Kidney epithelial cell (primary cell): Measurements from ENCODE around the gene C1orf74. TPM values are rescaled to one million over a fixed set of nuclear protein-coding genes. Genes with fewer than 3 reads are reported as not detected.

Source experiments
- DNase-seq: peaks from one replicate; pipeline ENCODE4 v3.0.0-alpha.2; 2010; ENCODE audit warnings: low read depth
- H3K27me3 ChIP-seq: 2 replicates; pipeline ENCODE4 v1.6.0; 2011; ENCODE audit warnings: low read length; ENCODE audit not compliant: control insufficient read depth, insufficient read depth
- H3K36me3 ChIP-seq: 2 replicates; pipeline ENCODE4 v1.5.1; 2011; ENCODE audit warnings: low read length; ENCODE audit not compliant: control insufficient read depth, insufficient read depth
- H3K4me3 ChIP-seq: 2 replicates; pipeline ENCODE4 v1.5.1; 2011; ENCODE audit warnings: low read depth, mild to moderate bottlenecking, control low read depth, low read length
- CTCF ChIP-seq: IDR thresholded peaks from 2 replicates; pipeline ENCODE4 v1.5.1; 2011; ENCODE audit warnings: mild to moderate bottlenecking, moderate library complexity, low read length, control low read depth, inconsistent platforms; ENCODE audit not compliant: insufficient read depth, poor library complexity, severe bottlenecking
- total RNA-seq: library from RNA; depleted of rRNA; stranded (reverse); fragments of >200 nt; gene quantifications from 2 replicates; pipeline ENCODE4 v1.2.3, GENCODE V29; 2015

Gene C1orf74
- total RNA-seq, 1 donor from 2014 or later: 12.4 TPM

DNA sequence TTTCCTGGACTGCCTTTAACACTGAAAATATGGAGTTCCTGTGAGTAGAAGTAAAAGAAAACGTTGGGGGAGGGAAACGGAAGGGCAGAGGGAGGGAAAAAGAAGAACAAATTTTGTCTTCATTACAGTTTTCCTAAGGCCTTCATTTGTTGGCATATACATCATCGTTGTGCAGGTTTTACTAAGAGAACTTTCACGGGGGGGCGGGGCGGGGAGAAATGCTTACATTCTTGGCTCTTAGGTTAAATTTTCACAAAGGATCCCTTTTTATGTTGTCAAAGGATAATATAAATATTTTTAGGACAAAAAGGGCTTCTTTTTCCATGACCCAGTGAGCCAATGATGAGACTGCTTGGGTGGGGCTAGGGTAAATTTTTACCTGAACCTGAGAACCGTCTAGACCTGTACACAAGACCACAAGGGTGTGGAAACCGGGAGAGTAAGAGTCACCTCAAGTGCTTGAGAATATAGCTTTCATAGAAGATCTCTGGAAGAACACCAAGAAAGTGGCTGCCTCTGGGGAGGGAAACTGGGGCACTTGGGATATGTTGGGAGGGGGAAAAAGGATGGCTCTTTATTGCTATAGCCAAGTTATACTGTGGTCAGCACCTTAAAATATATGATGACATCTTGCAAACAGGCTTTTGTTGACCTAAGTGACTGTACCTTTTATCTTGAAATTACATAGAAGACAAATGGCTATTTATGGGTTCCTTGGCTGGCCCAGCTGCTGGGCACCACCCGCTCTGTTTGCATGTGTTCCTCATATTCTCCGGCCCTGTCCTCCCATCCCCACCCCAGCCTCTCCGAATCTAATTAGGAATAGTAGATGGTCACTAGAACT, 41.5 kb upstream of the C1orf74 start:
- H3K4me3 ChIP-seq: no peak overlapping the region
- no peak for DNase-seq
- H3K36me3 ChIP-seq: no peaks in the 10 kb centered on the region
- no peaks in the 10 kb centered on the region for H3K27me3 ChIP-seq
- TF ChIP-seq CTCF: no peak

DNA sequence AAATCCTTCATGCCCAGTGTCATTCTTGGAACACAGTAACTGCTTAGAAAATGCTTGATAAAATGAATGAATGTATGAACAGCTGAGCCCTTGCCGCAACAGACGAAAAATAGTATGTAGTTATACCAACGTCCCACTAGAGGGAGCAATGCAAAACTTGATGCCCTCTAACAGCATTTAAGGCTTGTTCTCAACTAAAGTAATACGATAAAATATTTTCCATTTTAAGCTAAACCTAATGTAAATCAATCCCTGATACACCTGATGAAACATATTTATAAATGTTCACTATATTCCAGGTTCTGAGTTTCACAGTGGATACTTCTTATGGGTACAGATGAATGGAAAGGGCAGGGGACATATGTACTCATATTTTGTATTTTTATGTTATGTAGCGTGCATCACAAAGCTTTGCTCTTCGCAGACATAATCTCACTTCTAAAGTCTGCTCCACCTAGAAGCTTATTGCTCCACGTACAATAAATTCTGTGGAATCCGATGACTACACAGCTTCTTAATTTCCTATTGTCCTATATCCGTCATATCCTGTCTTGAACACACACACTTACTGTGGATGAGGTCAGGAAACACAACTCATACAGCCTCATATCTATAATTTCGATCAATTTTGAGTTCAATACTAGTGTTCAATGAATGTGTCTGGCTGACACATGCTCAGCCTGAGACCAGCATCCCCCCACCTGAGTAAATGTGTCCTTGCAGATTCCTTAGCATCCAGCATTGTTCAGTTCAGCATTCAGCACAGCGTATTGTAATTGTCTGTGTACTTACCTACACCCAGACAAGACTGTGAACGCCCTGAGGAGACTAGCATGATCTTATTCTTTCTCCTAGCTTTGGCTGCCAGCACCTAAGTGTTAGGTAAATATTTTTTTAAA, 39.0 kb upstream of the C1orf74 start:
- no peak for DNase-seq
- H3K4me3 ChIP-seq: no peak overlapping the region
- no peaks in the 10 kb centered on the region for H3K27me3 ChIP-seq
- no peaks in the 10 kb centered on the region for H3K36me3 ChIP-seq
- peak; percentile 74 for TF ChIP-seq CTCF

- DNase-seq: no peak
- H3K4me3 ChIP-seq: no peak overlapping the region
- no peak for TF ChIP-seq CTCF
Observed at GRCh38 chr1:209822706-209823105, 38.3 kb upstream of the C1orf74 start.

DNA sequence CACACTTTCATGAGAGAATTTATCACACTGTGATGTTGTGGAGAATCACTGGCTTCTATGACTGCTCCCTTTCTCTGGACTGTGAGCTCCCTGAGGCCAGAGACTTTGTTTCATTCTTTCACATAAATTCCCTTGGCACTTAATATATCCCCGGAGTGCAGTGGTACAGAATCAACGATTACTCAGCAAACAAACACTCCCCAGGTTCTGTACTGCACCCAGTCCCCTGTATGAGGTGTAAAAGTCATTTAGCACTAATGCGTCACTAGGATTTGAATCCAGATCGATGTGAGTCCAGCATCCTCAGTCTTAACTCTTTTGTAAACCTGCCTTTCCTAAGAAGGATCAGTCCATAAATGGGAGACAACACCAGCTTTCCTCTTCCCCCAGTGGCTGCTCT, 36.6 kb upstream of the C1orf74 start:
- no peaks in the 10 kb centered on the region for H3K27me3 ChIP-seq
- H3K36me3 ChIP-seq: no peaks in the 10 kb centered on the region
- DNase-seq: no peak
- no peak overlapping the region for H3K4me3 ChIP-seq
- no peak for TF ChIP-seq CTCF

More at GRCh38 chr1:209822706-209823105, 38.3 kb upstream of the C1orf74 start:
- Histone ChIP-seq H3K36me3 (no peaks in the 10 kb centered on the region), H3K27me3 (no peaks in the 10 kb centered on the region)

DNA sequence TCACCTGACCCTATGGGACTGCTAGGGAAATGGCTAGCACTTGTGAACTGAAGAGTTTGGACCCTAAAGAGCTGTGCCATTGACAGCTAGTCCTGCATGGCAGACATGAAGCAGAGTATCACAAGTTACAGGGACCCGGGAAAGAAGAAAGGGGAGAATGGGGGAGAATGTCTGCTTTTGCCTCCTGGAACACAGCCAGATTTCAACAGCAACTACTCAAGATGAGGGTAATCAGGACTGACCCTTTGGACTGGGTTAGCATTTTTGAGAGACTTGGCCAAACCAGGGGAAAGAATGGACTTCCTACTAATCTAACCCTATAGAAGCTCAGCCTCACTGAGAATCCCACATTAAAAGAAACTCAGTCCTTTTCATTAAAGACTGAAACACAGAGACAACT, 34.7 kb upstream of the C1orf74 start:
- H3K27me3 ChIP-seq: no peaks in the 10 kb centered on the region
- H3K36me3 ChIP-seq: no peaks in the 10 kb centered on the region
- TF ChIP-seq CTCF: no peak
- H3K4me3 ChIP-seq: no peak overlapping the region
- no peak for DNase-seq
